Tibial nerve (tissue), 3 donors: Measurements from ENCODE around the gene ANKRD44.

Source experiments
- POLR2A ChIP-seq, 2 donors: fragments of 450-650 bp; IDR thresholded peaks; one replicate each; pipeline ENCODE4 v1.6.1; 2017; ENCODE audit warnings: antibody characterized with exemption in 2 of 2, mild to moderate bottlenecking in 2 of 2, moderate library complexity in 2 of 2
- TF ChIP-seq, protein P1 (sequence below), 5 experiments: fragments of 200-600 bp in 3 of 5; fragments of 450-650 bp in 2 of 5; sonication (generic) in 3 of 5; IDR thresholded peaks; one replicate each; pipeline ENCODE4 v1.5.1; 2016 to 2019; ENCODE audit warnings: antibody characterized with exemption in 5 of 5, mild to moderate bottlenecking in 3 of 5, moderate library complexity in 2 of 5

GRCh38 chr2:197308585-197308984 is 2.0 kb downstream of the ANKRD44 start:
- TF ChIP-seq, protein P1, sequence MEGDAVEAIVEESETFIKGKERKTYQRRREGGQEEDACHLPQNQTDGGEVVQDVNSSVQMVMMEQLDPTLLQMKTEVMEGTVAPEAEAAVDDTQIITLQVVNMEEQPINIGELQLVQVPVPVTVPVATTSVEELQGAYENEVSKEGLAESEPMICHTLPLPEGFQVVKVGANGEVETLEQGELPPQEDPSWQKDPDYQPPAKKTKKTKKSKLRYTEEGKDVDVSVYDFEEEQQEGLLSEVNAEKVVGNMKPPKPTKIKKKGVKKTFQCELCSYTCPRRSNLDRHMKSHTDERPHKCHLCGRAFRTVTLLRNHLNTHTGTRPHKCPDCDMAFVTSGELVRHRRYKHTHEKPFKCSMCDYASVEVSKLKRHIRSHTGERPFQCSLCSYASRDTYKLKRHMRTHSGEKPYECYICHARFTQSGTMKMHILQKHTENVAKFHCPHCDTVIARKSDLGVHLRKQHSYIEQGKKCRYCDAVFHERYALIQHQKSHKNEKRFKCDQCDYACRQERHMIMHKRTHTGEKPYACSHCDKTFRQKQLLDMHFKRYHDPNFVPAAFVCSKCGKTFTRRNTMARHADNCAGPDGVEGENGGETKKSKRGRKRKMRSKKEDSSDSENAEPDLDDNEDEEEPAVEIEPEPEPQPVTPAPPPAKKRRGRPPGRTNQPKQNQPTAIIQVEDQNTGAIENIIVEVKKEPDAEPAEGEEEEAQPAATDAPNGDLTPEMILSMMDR (IDR thresholded peaks at IDR 0.05), result no peak
- no peak for TF ChIP-seq POLR2A (IDR thresholded peaks at IDR 0.05)
